GM18520 (cell line): ENCODE results near the gene SLC46A1.

Experiments used
- ATAC-seq: cut with Tn5 transposase; IDR thresholded peaks from one replicate; pipeline ENCODE4 v1.9.1; 2021; ENCODE audit not compliant: unreplicated experiment

Gene SLC46A1

DNA sequence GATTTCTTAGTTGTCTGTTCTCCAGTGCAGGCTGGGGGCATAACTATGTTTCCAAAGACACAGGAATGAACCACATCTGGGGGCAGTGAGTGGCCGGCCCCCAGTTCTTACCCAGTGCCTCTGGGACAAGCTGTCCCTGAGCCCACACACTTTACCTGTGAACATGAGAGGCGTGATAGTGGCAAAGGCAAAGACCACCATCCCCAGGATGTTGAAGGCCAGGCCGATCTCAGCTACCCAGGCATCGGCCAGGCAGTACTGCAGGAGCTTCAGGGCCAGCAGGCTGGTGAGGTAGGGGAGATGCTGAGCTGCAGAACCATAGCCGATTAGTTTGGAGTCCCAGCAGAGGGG lies 1.6 kb downstream of the SLC46A1 start:
- no peak for ATAC-seq

- no peak for ATAC-seq
Observed at GRCh38 chr17:28404007-28404406, 2.0 kb downstream of the SLC46A1 start.

GRCh38 chr17:28402844-28403243 lies 3.2 kb downstream of the SLC46A1 start:
- no peak for ATAC-seq

DNA sequence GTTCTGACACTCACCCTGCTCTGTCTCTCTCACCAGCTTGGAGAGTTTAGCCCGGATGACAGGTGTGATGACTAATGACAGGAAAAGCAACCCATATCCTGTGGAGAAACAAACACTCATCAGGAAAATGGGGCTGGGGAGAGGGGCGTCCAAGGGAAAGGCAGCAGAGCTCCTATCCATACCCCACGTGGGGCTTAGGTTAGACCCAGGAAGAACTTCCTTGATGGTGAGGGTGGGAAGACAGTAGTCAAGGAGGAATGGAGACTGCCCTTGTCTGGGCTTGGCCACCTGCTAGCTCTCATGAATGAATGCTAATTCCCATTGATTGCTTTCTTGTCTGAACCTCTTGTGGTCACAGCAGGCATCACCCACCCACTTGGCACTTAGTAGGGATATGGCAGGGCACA lies 3.8 kb downstream of the SLC46A1 start:
- ATAC-seq: no peak

DNA sequence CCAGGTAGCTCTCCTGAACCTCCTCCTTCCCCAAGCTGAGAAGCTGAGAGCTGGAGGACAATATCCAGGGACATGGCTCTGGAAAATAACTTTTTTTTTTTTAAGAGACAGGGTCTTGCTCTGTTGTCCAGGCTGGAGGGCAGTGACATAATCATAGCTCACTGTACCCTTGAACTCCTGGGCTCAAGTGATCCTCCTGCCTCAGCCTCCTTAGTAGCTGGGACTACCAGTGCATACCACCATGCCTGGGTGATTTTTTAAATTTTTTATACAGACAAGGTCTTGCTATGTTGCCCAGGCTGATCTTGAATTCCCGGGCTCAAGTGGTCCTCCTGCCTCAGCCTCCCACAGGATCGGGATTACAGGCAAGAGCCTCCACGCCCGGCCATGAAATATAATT lies 6.2 kb downstream of the SLC46A1 start:
- ATAC-seq: no peak

GRCh38 chr17:28398280-28398981 lies 7.6 kb downstream of the SLC46A1 start:
- no peak for ATAC-seq

GRCh38 chr17:28397687-28398279 lies 8.2 kb downstream of the SLC46A1 start:
- no peak for ATAC-seq

DNA sequence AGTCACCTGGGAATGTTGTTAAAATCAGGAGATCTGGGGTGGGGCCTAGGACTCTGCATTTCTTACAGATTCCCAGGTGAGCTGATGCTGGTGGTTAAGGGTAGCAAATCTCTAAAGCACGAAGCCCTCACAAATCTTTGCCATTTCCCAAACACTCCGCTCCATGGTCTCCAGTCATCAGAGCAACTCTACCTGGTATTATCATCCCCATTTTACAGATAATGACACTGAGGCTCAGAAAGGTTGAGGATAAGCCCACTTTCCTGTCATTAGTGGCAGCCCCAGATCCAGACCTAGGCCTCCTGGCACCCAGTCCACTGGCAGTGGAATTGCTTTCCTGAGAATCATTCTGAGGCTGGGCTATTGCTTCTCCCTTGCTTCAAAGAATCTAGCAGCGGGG lies 8.7 kb downstream of the SLC46A1 start:
- ATAC-seq: no peak

DNA sequence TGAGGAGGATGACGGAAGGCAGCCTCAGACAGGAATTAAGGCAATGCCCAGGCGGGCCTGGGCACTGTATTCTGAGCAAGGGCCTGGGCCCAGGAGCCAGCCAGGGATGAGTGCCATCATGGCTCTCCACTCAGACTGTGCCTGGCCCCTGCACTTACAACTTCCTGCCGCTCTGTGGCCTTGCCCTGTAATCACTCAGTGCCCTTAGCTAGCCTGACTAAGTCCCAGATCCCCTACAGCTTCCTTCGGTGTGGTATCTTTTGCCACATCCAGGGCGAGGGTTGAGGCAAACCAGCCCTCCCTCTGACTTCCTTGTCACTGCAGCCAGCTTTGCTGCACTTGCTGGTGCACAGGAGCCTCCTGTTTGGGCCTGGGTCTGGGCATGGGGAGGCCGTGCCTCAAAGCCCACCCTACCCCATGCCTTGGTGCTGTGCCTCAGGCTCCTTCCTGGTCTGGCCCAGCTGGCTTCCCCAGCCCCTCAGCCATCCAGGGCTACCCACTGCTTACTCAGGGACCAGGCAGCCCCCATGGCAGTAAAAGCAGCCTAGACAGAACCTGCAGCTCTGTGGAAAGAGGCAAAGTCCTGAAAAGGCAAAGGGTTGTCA lies 9.3 kb downstream of the SLC46A1 start:
- ATAC-seq: no peak

DNA sequence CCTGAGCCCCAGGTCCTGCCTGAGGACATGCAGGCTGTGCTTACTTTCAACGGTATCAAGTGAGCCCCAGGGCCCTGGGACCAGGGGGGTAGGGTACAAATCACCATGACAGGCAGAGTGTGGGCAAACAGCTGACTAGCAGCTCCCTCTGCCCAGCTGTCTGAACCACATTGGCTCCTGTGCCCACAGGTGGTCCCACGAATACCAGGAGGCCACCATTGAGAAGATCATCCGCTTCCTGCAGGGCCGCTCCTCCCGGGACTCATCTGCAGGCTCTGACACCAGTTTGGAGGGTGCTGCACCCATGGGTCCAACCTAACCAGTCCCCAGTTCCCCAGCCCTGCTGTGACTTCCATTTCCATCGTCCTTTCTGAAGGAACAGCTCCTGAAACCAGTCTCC lies 10.0 kb downstream of the SLC46A1 start:
- no peak for ATAC-seq

DNA sequence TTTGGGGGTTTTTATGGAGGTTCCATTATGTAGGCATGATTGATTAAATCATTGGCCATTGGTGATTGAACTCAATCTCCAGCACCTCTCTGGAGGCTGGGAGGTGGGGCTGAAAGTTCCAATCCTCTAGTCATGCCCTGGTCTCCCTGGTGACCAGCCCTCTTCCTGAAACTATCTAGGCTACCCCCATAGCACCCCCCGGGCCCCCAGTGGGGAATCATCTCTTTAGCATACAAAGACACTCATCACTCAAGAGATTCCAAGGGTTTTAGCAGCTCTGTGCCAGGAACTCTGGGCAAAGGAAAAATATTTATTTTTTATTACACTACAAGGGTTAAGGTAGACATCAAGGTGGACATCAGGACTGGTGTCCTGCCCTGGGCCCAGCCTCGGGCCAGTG lies 10.6 kb downstream of the SLC46A1 start:
- no peak for ATAC-seq

- no peak for ATAC-seq
Observed at GRCh38 chr17:28394337-28395116, 11.5 kb downstream of the SLC46A1 start.

DNA sequence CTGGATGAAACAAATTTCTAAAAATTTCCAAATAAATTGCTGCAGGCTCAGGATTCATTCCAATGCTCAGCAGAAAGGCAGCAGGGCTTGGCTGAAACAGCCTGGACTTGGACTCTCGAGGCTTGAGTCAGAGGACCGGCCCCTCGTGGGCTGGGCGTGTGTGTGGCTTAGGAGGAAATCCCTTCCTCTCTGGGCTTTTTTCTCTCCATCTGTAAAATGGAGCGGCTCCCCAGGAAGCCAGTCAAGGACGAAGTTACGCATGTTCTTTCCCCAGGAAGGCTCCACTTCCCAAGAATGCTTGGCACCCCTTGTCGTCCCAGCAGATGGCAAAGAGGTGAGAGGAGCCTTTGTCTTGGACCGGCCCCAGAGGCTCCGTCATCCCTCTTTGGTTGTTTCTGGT lies 13.5 kb downstream of the SLC46A1 start:
- ATAC-seq: no peak

GRCh38 chr17:28391401-28391800 lies 14.6 kb downstream of the SLC46A1 start:
- no peak for ATAC-seq

DNA sequence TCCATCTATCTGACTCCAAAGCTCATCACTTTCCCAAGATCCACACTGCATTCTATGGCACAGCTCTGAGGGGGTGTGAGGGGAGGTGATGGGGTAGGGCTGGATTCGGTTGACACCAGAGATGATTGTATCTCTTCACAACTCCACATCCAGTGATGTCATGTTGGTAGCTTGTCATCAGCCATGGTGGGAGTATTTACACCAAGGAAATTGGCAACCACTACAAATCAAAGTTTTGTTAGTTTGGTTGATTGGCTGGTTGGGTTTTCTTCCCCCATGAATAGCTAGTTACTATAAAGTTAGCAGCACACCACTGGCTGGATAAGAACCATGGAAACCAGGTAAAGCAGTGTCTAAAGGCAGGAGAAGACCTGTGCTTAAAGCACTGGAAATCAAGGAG lies 15.0 kb downstream of the SLC46A1 start:
- ATAC-seq: no peak

DNA sequence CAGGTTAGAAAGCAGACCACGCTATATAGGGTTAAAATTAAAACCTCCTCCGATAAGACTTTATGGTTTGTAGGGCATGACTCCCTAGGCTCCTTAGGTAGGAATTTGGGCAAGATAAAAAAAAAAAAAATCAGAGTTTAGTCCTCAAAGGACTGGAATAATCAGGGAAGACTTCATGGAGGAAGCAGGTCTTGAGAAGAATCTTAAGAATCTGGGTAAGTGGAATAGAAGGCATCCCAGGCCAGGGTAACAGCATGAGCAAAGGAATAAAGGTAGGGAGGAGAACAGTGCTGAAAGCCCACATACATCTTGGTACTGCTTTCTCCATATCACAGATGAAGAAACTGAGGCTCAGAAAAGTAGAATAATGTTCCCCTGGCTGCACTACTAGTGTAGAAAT lies 15.4 kb downstream of the SLC46A1 start:
- no peak for ATAC-seq

GRCh38 chr17:28390141-28390540 lies 15.9 kb downstream of the SLC46A1 start:
- ATAC-seq: no peak

GRCh38 chr17:28388106-28388505 lies 17.9 kb downstream of the SLC46A1 start:
- no peak for ATAC-seq

- no peak for ATAC-seq
Observed at GRCh38 chr17:28386391-28386790, 19.6 kb downstream of the SLC46A1 start.

DNA sequence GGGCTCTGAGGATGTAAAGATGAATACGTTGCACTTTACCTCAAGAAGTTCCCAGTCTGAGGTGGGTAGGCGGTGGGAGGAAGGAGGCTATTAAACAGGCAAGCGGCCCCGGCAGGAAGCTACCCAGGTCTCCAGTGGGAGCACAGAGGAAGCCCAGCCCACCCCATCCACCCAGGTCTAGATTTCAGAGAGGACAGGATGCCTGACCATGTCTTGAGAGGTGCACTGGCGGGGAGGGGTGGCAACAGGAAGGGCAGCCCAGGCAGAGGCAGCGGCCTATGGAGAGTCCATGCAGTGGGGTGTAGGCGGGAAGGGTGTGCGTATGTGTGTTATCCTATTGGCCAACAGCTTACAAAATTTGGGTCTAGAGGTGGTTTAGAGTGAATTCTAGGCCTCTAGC lies 20.6 kb downstream of the SLC46A1 start:
- no peak for ATAC-seq

DNA sequence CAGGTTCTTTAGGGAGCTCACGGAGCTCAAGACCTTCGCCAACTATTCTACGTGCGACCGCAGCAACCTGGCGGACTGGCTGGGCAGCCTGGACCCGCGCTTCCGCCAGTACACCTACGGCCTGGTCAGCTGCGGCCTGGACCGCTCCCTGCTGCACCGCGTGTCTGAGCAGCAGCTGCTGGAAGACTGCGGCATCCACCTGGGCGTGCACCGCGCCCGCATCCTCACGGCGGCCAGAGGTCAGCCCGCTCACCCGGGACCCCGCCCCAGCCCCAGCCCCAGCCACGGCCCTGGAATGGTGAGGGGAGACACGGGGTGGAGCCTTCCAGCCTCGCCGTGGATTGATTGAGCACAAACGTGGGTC lies 21.0 kb downstream of the SLC46A1 start:
- ATAC-seq: no peak
